GM12878 (cell line): Measurements from ENCODE around the gene CCR2. TPM values are rescaled to one million over a fixed set of nuclear protein-coding genes. Genes with fewer than 3 reads are reported as not detected.

ENCODE experiments used
- ATAC-seq: fragments of 200-7000 bp; cut with Tn5 transposase; 3 replicates; pipeline ENCODE4 v1.9.1; 2020; ENCODE audit warnings: mild to moderate bottlenecking, moderate library complexity
- BruUV-seq: library from RNA; stranded (reverse); fragments of 400-500 nt; replicated peaks from 2 replicates; lab custom pipeline; 2021; lab: Mats Ljungman, UMichigan
- CTCF ChIA-PET: fragments of 300-600 bp; sonication (Branson Sonifier 250); formaldehyde crosslinking; extraction: SDS; loops from one replicate; lab custom pipeline; 2021; ENCODE audit warnings: inconsistent platforms; lab: Yijun Ruan, JAX
- POLR2A ChIA-PET: fragments of 350-600 bp; formaldehyde crosslinking; extraction: SDS; loops from one replicate; lab custom pipeline; 2021; ENCODE audit warnings: inconsistent platforms; lab: Charles Lee
- RAD21 ChIA-PET: fragments of 300-600 bp; sonication (Branson Sonifier 250); formaldehyde crosslinking; loops from one replicate; lab custom pipeline; 2023; ENCODE audit warnings: antibody characterized with exemption; ENCODE audit not compliant: unreplicated experiment; lab: Charles Lee
- SMC1A ChIA-PET: fragments of 300-600 bp; sonication (Branson Sonifier 250); formaldehyde crosslinking; loops from one replicate; lab custom pipeline; 2023; ENCODE audit not compliant: unreplicated experiment, uncharacterized antibody; lab: Charles Lee
- DNase-seq: peaks from one replicate; pipeline ENCODE4 v3.0.0-alpha.2; 2011; ENCODE audit warnings: low read depth, low spot score
- FAIRE-seq: peaks from 3 replicates; lab custom pipeline; 2011; peaks lifted over from hg19 to GRCh38; lab: Jason Lieb, UNC
- H2AFZ ChIP-seq: 2 replicates; pipeline ENCODE4 v1.6.0; 2011; ENCODE audit warnings: low read depth, low read length, control low read depth; ENCODE audit not compliant: control insufficient read depth
- H3K27ac ChIP-seq: 2 replicates; pipeline ENCODE4 v1.5.1; 2011; ENCODE audit warnings: control low read depth; ENCODE audit not compliant: control insufficient read depth, insufficient read depth
- H3K27me3 ChIP-seq, 2 experiments: replicated peaks in 1 of 2; 2 replicates each; pipeline versions ENCODE4 v1.6.0 to v1.6.1; 2011; ENCODE audit warnings: low read length in 1 of 2; ENCODE audit not compliant: control insufficient read depth in 2 of 2, insufficient read depth in 2 of 2
- H3K36me3 ChIP-seq, 2 experiments: 2 replicates each; pipeline ENCODE4 v1.5.1; 2011; ENCODE audit warnings: low read length in 1 of 2; ENCODE audit not compliant: control insufficient read depth in 2 of 2, insufficient read depth in 2 of 2
- H3K4me1 ChIP-seq: 2 replicates; pipeline ENCODE4 v1.6.1; 2011; ENCODE audit warnings: mild to moderate bottlenecking, low read length, moderate library complexity, mixed read lengths; ENCODE audit not compliant: control insufficient read depth, insufficient read depth
- H3K4me2 ChIP-seq: 2 replicates; pipeline ENCODE4 v1.6.0; 2011; ENCODE audit warnings: control low read depth; ENCODE audit not compliant: control insufficient read depth, insufficient read depth
- H3K4me3 ChIP-seq: fragments of 200-600 bp; sonication (generic); 2 replicates; pipeline ENCODE4 v1.5.1; 2016
- H3K79me2 ChIP-seq: 2 replicates; pipeline ENCODE4 v1.6.0; 2011; ENCODE audit warnings: low read length; ENCODE audit not compliant: control insufficient read depth, insufficient read depth
- H3K9ac ChIP-seq: 2 replicates; pipeline ENCODE4 v1.8.0; 2011; ENCODE audit warnings: low read length, control low read depth, mixed read lengths; ENCODE audit not compliant: control insufficient read depth, insufficient read depth
- H3K9me3 ChIP-seq: replicated peaks from 3 replicates; pipeline ENCODE4 v1.5.1; 2011; ENCODE audit warnings: mild to moderate bottlenecking, low read length; ENCODE audit not compliant: control insufficient read depth, insufficient read depth
- H4K20me1 ChIP-seq: 2 replicates; pipeline ENCODE4 v1.6.0; 2011; ENCODE audit not compliant: control insufficient read depth, insufficient read depth
- BRCA1 ChIP-seq: IDR thresholded peaks from 2 replicates; pipeline ENCODE4 v1.6.1; 2011; ENCODE audit warnings: low read depth, low read length, improper control_type of control experiment
- CBX3 ChIP-seq: fragments of 200-600 bp; sonication (generic); IDR thresholded peaks from 2 replicates; pipeline ENCODE4 v1.6.1; 2016; ENCODE audit warnings: low read depth, borderline replicate concordance
- CHD1 ChIP-seq: IDR thresholded peaks from 2 replicates; pipeline ENCODE4 v1.6.1; 2012; ENCODE audit warnings: low read depth, low read length, improper control_type of control experiment
- IKZF2 ChIP-seq, 2 experiments: fragments of 450-650 bp; IDR thresholded peaks; 2 replicates each; pipeline ENCODE4 v1.6.1; 2017; ENCODE audit warnings: mild to moderate bottlenecking in 2 of 2, moderate library complexity in 2 of 2
- KDM1A ChIP-seq: fragments of 200-600 bp; sonication (generic); IDR thresholded peaks from 2 replicates; pipeline ENCODE4 v1.6.1; 2016; ENCODE audit warnings: borderline replicate concordance
- PAX5 ChIP-seq: IDR thresholded peaks from 2 replicates; pipeline ENCODE4 v1.6.1; 2011; ENCODE audit warnings: low read depth, low read length, borderline replicate concordance
- PBX3 ChIP-seq: IDR thresholded peaks from 2 replicates; pipeline ENCODE4 v1.6.1; 2011; ENCODE audit warnings: mild to moderate bottlenecking, low read depth, low read length, moderate library complexity; ENCODE audit not compliant: insufficient replicate concordance
- SUZ12 ChIP-seq: fragments of 200-600 bp; sonication (generic); IDR thresholded peaks from one replicate; pipeline ENCODE4 v1.6.1; 2018; ENCODE audit warnings: antibody characterized with exemption, mild to moderate bottlenecking; ENCODE audit not compliant: unreplicated experiment
- ZNF274 ChIP-seq: IDR thresholded peaks from one replicate; pipeline ENCODE4 v1.8.0; 2011; ENCODE audit not compliant: insufficient read length, insufficient read depth
- ZNF592 ChIP-seq: fragments of 450-650 bp; IDR thresholded peaks from 2 replicates; pipeline ENCODE4 v1.6.1; 2017; ENCODE audit warnings: mild to moderate bottlenecking, moderate library complexity
- ZNF687 ChIP-seq: fragments of 450-650 bp; IDR thresholded peaks from 2 replicates; pipeline ENCODE4 v1.6.1; 2017; ENCODE audit warnings: mild to moderate bottlenecking, moderate library complexity
- ZZZ3 ChIP-seq: IDR thresholded peaks from 2 replicates; pipeline ENCODE4 v1.6.1; 2011; ENCODE audit warnings: low read depth; ENCODE audit not compliant: control insufficient read depth, insufficient read length
- WGBS: methylation state at CpG from one replicate; pipeline ENCODE4 v1.1.6; 2016; ENCODE audit warnings: low lambda C conversion rate; ENCODE audit not compliant: insufficient replicate concordance, insufficient coverage; ENCODE audit errors: missing lambda C conversion rate; 5-methylcytosine and 5-hydroxymethylcytosine counted together
- in situ Hi-C: fragments of 300-500 bp; cut with MboI; formaldehyde crosslinking; loops from 9 replicates; pipeline ENCODE4 v1.14.3; 2018; ENCODE audit warnings: mixed read lengths
- intact Hi-C: fragments of 100-400 bp; cut with micrococcal nuclease; formaldehyde crosslinking; loops from one replicate; pipeline ENCODE4 v1.14.2; 2022; ENCODE audit not compliant: unreplicated experiment
- polyA plus RNA-seq, 11 experiments: library from polyadenylated mRNA; depleted of rRNA in 4 of 11; unstranded in 6 of 11; stranded (reverse) in 5 of 11; fragments of >200 nt; fragmentation: Nextera tagmentation in 4 of 11; fragmentation: Illumina TruSeq in 1 of 11; extraction: Ambion mirVana in 4 of 11; extraction: Trizol in 1 of 11; gene quantifications; 1 replicate in 1 of 11; 2 replicates in 10 of 11; pipeline versions ENCODE4 v1.2.1 to v1.2.3, GENCODE V29; 2011 to 2016; ENCODE audit warnings: inconsistent platforms in 2 of 11, missing spikeins in 2 of 11, low read depth in 1 of 11
- total RNA-seq, 4 experiments: library from RNA; depleted of rRNA in 3 of 4; stranded (reverse); fragments of >200 nt in 3 of 4; fragmentation: Illumina TruSeq in 1 of 4; extraction: Trizol in 1 of 4; gene quantifications; 2 replicates each; pipeline versions ENCODE4 v1.2.1 to v1.2.3, GENCODE V29; 2013 to 2021

Gene CCR2
- total and polyA plus RNA-seq, 10 of the 15 experiments (the other 5 are each of a cell fraction or from before 2014, with no cell fraction given), result 1.9 to 4.7 (median 3.5) TPM; not detected in 1

GRCh38 chr3:46351646-46352045 is 2.3 kb upstream of the CCR2 start:
- SMC1A ChIA-PET, result interaction anchor here (1.1 to 4.1 kb wide), 6 partner anchors 9 to 134 kb away, joined by 3 to 31 read pairs (median 7); partner anchors contain the start of gene CCR5
- H3K4me1 ChIP-seq, result peaks cover 31% of the 10 kb centered on the region
- no peak for TF ChIP-seq SUZ12
- TF ChIP-seq PAX5, result no peak
- no peak for TF ChIP-seq IKZF2 (IDR thresholded peaks at IDR 0.05)
- no peak for TF ChIP-seq ZNF274
- no peak for TF ChIP-seq CBX3
- TF ChIP-seq ZNF592, result no peak
- no peak for TF ChIP-seq CHD1
- TF ChIP-seq ZZZ3, result no peak
- TF ChIP-seq ZNF687, result no peak
- TF ChIP-seq BRCA1, result no peak
- no peak for TF ChIP-seq PBX3
- TF ChIP-seq KDM1A, result no peak

More at GRCh38 chr3:46351646-46352045, 2.3 kb upstream of the CCR2 start:
- H2AFZ ChIP-seq, result no peak overlapping the region
- no peaks in the 10 kb centered on the region for H3K79me2 ChIP-seq
- FAIRE-seq, result no peak
- ChIA-PET POLR2A (no interaction called here), CTCF (interaction anchor here (0.6 to 2.4 kb wide), 6 partner anchors 9 to 184 kb away, joined by 3 to 15 read pairs (median 3); no protein-coding TSS in a partner anchor), RAD21 (interaction anchor here (5.5 kb wide), 1 partner anchor 17 kb away, joined by 26 read pairs; no protein-coding TSS in a partner anchor)
- no peaks in the 10 kb centered on the region for H4K20me1 ChIP-seq
- no peak overlapping the region for H3K4me2 ChIP-seq
- intact Hi-C loops (loop anchor here (5.0 kb wide), 1 partner anchor 34 kb away; no protein-coding TSS in a partner anchor), in situ Hi-C loops (no loop called here)
- no peak for DNase-seq
- peaks cover 3% of the 10 kb centered on the region; the same call in 2 of the 3 replicates for H3K9me3 ChIP-seq
- no peak overlapping the region for H3K27ac ChIP-seq
- H3K4me3 ChIP-seq, result no peak overlapping the region
- no peaks in the 10 kb centered on the region; a peak in 1 of 4 replicates for H3K27me3 ChIP-seq
- WGBS, result 72% methylated on average over 3 of the region's 3 CpGs
- ATAC-seq, result no peak
- no TSS peak for BruUV-seq
- no peaks in the 10 kb centered on the region for H3K36me3 ChIP-seq
- no peak overlapping the region for H3K9ac ChIP-seq
